NCI-H1930 (cell line): Measurements from ENCODE around the gene RBMS1.

ENCODE experiments used
- DNase-seq, 2 experiments: peaks; one replicate each; lab custom pipeline; 2025; lab: John Stamatoyannopoulos, UW

RBMS1 gene

GRCh38 chr2:160332318-160332717 lies 161.3 kb downstream of the RBMS1 start:
- DNase-seq = no peak

- no peak for DNase-seq
Measured at GRCh38 chr2:160331258-160332025, 162.2 kb downstream of the RBMS1 start.

- DNase-seq = no peak
Measured at GRCh38 chr2:160328811-160329527, 164.6 kb downstream of the RBMS1 start.

- no peak for DNase-seq
Measured at GRCh38 chr2:160326786-160327185, 166.8 kb downstream of the RBMS1 start.

GRCh38 chr2:160325418-160325817 lies 168.2 kb downstream of the RBMS1 start:
- no peak for DNase-seq

GRCh38 chr2:160324917-160325316 lies 168.7 kb downstream of the RBMS1 start:
- no peak for DNase-seq

GRCh38 chr2:160324161-160324800 lies 169.3 kb downstream of the RBMS1 start:
- DNase-seq = no peak

GRCh38 chr2:160322320-160322719 lies 171.3 kb downstream of the RBMS1 start:
- no peak for DNase-seq

- no peak for DNase-seq
Measured at GRCh38 chr2:160321006-160321405, 172.6 kb downstream of the RBMS1 start.

- DNase-seq = no peak
Measured at GRCh38 chr2:160319700-160320099, 173.9 kb downstream of the RBMS1 start.

- no peak for DNase-seq
Measured at GRCh38 chr2:160318218-160318617, 175.4 kb downstream of the RBMS1 start.

GRCh38 chr2:160317181-160318099 lies 176.2 kb downstream of the RBMS1 start:
- DNase-seq = no peak

- DNase-seq = no peak
Measured at GRCh38 chr2:160315337-160315736, 178.3 kb downstream of the RBMS1 start.

- DNase-seq = no peak
Measured at GRCh38 chr2:160310118-160310828, 183.3 kb downstream of the RBMS1 start.

- no peak for DNase-seq
Measured at GRCh38 chr2:160309585-160309984, 184.0 kb downstream of the RBMS1 start.

- no peak for DNase-seq
Measured at GRCh38 chr2:160308915-160309314, 184.7 kb downstream of the RBMS1 start.

GRCh38 chr2:160308476-160308875 lies 185.1 kb downstream of the RBMS1 start:
- no peak for DNase-seq

GRCh38 chr2:160306985-160307384 lies 186.6 kb downstream of the RBMS1 start:
- DNase-seq = no peak

- no peak for DNase-seq
Measured at GRCh38 chr2:160305081-160305750, 188.4 kb downstream of the RBMS1 start.

GRCh38 chr2:160303527-160303926 lies 190.1 kb downstream of the RBMS1 start:
- no peak for DNase-seq

GRCh38 chr2:160303076-160303475 lies 190.5 kb downstream of the RBMS1 start:
- no peak for DNase-seq
